Stimulated activated CD8-positive, alpha-beta memory T cell treated with anti-CD3 and anti-CD28 coated beads, Interleukin-2, amount 100 ng/mL, for 48 hours (primary cell): ENCODE data around the gene RMP24.
A peak's percentile ranks its signal among the peaks of the same experiment; 100 is the strongest.
"Not testable (repeated sequence)": the region's sequence is repeated elsewhere in the genome, so short reads cannot be mapped to it uniquely, and the experiment has no call there.

Experiments used
- DNase-seq, 2 donors: peaks; one replicate each; pipeline ENCODE4 v3.0.0-alpha.2; 2020; ENCODE audit warnings: low read depth in 2 of 2

Gene RMP24

DNA sequence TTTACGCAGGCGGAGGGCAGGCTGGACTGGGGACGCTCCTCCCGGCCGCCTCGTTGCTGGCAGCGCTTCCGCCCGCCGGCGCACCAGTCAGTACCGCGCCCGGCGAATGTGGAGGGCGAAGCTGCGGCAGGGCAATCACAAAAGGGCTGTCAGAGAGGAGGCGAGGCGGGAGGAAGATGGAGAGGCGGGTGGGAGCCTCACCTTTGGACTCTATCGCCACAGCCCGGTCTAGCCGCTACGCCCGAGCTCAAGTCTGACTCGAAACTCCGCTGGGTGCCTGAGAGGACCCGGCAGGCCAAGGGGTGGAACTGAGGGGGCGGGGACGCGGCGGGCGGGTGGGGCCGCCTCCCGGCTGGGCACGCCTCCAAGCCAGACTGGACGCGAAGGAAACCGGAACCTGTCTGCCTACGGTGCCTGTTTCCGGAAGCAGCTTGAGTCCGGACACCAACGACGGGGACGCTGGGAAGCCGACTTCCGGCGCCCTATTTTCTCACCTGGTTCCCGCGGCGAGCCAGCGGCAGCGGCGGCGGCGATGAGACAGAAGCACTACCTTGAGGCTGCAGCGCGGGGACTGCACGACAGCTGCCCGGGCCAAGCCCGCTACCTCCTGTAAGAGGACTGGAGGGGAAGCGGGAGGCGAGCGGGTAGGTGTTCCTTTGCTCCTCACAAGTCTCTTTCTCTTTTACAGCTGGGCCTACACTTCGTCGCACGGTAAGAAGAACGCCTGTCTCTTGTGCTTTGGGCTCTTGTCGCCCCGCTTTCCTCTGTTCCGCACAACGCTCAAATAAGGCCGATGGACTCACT is at the start of gene RMP24:
Gene RMP24 (plus strand): TSS at position 483 of the 804 bp plus-strand sequence.
- DNase-seq, result peak; percentile 86 to 90

DNA sequence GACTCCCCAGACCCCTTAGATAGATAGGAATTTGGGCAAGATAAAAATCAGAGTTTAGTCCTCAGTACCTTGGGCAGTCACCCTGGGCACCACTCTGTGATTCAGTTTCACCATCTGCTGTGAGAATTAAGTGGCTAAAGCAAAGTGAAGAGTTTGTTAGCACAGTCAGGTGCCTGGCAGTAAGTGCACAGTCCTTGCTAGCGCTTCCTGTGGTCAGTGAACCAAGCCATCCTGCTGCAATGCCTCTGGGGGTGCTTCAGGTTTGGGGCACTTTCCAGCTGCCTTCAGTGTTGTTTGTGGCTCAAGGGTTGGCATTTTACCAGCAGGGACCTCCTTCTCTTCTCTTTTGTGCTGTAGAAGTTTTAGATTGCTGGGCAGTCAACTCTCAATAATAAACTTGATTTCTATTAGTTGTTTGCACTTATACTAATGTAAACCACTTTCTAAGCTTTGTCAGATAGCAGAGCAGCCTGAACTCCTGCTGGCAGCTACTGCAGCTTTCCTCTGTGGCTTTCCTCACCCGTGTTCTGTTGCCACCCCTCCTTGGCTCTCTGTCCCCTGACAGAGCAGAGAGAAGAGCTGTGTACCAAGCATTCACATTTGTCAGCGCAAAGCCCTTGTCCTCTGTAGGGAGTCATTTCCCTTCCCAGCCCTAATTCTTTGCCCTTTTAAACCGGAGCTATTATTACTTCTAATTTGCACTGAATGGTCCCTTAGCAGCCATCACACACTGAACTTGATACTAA is 48.4 kb upstream of the RMP24 start:
- DNase-seq, result no peak

DNA sequence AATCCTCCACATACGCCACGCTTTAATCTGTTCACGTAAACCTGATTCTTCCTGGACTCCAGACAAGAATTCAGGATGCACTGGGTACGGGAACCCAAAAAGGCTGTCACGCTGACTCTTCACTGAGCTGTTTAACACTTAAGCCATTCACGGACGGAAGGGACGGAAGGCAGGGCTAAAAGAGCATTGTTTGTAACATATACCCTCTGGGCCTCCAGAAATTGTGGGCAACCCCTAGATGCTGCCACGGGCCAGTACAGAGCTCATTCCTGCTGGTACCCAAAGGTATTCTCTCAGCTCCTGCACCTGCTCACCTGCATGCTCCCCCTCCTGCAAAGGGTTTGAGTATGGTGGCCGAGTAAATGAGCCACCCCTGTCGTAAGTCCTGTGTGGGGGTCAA is 45.6 kb upstream of the RMP24 start:
- no peak for DNase-seq

GRCh38 chr18:35927430-35927829 is 45.0 kb upstream of the RMP24 start:
- DNase-seq, result no peak

DNA sequence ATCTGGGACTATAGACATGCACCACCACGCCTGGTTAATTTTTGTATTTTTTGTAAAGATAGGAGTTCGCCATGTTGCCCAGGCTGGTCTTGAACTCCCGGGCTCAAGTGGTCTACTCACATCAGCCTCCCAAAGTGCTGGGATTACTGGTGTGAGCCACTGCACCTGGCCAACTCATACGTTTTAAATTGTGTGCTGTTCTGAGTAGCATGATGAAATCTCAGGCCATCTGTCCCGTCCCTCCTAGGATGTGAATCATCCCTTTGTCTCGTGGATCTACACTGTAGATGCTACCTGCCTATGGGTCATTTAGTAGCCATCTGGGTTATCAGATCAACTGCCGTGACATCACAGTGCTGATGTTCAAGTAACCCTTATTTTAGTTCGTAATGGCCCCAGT is 38.5 kb upstream of the RMP24 start:
- DNase-seq, result no peak

DNA sequence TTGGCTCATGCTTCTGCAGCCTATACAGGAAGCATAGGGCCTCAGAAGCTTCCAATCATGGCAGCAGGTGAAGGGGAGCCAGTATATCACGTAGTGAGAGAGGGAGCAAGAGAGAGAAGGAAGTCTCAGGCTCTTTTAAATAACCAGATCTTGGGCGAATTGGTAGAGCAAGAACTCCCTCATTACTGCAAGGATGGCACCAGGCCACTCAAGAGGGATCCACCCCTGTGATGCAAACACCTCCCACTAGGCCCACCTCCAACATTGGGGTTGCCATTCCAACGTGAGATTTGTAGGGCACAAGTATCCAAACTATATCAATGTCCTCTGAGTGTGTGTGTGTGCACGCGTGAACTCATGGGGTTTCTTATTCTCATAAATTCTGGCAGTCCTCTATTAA is 37.6 kb upstream of the RMP24 start:
- no peak for DNase-seq

GRCh38 chr18:35935805-35936204 is 36.7 kb upstream of the RMP24 start:
- no peak for DNase-seq

DNA sequence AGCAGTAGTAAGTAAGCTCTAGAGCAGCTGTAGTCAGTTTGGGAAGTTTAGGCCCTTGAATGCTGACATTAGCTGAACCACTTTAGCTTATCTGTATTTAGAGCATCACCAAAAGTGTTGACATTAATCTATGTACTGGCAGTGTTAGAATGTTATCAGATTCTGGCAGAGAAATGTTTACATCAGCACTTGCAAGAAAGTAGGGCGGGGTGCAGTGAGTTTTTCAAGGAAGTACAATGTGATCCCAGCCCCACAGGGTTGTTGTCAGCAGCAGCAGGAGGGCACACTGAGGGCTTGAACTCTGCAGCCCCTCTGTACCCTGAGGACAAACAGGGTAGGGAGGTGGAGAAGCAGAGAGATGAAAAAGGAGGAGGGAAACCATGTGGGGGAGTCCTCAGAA is 35.5 kb upstream of the RMP24 start:
- DNase-seq, result no peak

DNA sequence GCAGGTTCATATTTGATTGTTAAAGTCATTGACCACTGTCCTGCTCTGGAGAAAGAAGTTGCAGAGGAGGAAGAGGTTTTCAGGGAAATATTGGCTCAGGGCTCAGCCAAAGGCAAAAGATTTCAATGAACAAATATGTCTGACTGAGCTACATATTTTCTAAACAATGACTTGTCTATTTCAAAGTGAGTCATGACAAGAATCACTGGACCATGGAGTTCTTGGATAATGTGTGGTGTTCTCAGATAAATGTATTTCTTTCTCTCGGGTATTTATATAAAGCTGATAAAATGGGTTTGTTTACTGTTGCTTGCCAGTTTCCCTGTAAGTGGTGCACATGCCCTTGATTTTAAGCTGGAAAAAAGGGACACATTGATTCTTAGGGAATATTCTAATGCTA is 34.3 kb upstream of the RMP24 start:
- DNase-seq, result no peak

GRCh38 chr18:35938562-35938961 is 33.9 kb upstream of the RMP24 start:
- no peak for DNase-seq

DNA sequence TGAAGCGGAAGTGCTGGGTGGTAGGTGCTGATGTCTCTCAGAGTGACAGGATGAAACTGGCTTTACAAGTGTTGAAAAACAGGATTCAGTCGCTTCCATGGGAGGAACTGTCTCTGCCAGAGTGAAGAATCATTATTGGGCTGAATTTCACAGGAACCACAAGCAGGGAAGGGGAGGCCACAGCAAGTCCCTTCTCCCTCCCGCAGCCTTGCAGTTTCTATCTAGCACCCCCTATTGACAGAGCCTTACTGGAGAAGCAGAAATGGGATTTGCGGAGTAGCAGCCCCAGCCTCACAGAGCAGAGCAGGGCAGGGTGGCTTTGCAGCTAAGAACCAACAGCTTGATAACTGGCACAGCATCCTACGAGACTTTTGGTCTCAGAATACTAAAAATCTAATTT is 33.3 kb upstream of the RMP24 start:
- DNase-seq, result no peak

GRCh38 chr18:35941299-35941698 is 31.2 kb upstream of the RMP24 start:
- DNase-seq, result no peak

GRCh38 chr18:35942133-35942532 is 30.3 kb upstream of the RMP24 start:
- no peak for DNase-seq

GRCh38 chr18:35942661-35943060 is 29.8 kb upstream of the RMP24 start:
- DNase-seq, result no peak

DNA sequence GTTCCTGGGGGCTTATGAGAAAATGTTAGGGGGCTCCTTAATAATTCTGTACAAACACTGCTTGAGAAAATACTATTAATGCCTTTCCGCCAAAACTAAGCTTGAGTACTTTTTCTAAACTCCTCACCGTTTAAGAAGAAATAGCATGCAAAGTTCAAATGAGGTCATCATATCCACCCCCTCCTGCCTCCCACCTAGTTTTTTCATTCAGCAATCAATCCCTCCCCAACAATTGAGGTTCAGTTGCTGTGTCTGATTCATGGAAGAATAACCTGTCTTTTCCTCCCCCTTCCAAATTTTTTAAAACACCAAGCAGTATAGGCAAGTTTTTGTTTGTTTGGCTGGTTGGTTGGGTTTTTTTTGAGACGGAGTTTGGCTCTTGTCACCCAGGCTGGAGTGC is 24.4 kb upstream of the RMP24 start:
- no peak for DNase-seq

- no peak for DNase-seq
These were observed 23.4 kb upstream of the RMP24 start for GRCh38 chr18:35949090-35949489.

- DNase-seq, result peak in 1 of 2 donors; percentile 17
These were observed 22.4 kb upstream of the RMP24 start for GRCh38 chr18:35949903-35950627.

DNA sequence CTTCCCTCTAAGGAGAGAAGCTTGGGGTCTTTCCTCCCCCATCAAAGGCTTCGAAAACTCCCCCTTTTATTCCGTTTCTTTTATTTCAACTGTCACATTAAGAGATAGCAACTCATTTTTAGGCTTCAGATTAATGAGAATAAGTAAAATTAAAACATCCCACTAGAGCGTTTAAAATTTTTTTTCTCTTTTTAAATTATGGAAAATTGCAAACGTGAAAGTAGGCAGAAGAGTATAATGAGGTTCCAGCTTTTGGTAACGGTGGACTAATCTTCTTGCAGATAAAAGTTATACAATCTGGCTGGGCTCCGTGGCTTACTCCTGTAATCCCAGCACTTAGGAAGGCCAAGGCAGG is 21.9 kb upstream of the RMP24 start:
- DNase-seq, result no peak

DNA sequence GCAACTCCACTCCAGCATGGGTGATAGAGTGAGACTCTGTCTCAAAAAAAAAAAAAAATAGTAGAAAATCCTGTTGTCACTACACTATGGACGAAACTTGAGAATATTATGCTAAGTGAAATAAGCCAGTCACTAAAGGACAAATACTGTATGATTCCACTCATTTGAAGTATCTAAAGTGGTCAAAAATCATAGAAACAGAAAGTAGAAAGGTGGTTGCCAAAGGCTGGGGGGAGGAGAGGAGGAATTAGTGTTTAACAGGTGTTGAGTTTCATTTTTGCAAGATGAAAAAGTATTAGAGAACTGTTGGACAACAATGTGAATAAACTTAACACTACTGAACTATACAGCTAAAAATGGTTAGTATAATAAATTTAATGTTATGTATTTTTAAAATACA is 18.8 kb upstream of the RMP24 start:
- DNase-seq, result no peak

- no peak for DNase-seq
These were observed 16.3 kb upstream of the RMP24 start for GRCh38 chr18:35956226-35956625.

- no peak for DNase-seq
These were observed 10.2 kb upstream of the RMP24 start for GRCh38 chr18:35962320-35962719.

GRCh38 chr18:35964319-35964718 is 8.2 kb upstream of the RMP24 start:
- DNase-seq, result no peak

DNA sequence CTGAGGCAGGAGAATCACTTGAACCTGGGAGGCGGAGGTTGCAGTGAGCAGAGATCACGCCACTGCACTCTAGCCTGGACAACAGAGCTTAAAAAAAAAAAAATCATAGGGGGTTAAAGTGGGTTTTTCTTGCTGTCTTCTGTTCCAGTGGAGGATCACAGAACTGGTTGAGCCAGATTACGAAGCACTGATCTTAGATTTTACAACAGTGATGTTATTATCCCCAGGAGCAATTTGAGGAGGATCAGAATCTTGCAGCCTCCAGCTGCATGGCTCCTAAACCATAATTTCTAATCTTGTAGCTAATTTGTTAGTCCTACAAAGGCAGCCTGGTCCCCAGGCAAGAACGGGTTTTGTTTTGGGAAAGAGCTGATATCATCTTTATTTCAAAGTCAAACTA is 4.6 kb upstream of the RMP24 start:
- DNase-seq, result not testable (repeated sequence)
